Endothelial cell of umbilical vein (primary cell): Measurements from ENCODE around the gene OSBPL5. TPM values are rescaled to one million over a fixed set of nuclear protein-coding genes. Genes with fewer than 3 reads are reported as not detected.

Experiments used
- BruUV-seq: library from RNA; stranded (reverse); fragments of 400-500 nt; replicated peaks from 2 replicates; lab custom pipeline; 2021; lab: Mats Ljungman, UMichigan
- CTCF ChIA-PET: fragments of 300-600, 350-600 bp; sonication (Branson Sonifier 250); formaldehyde crosslinking; loops from one replicate; lab custom pipeline; 2021; ENCODE audit warnings: antibody characterized with exemption, inconsistent platforms; lab: Charles Lee
- POLR2A ChIA-PET: fragments of 300-600, 350-600 bp; sonication (Branson Sonifier 250); formaldehyde crosslinking; loops from one replicate; lab custom pipeline; 2021; ENCODE audit warnings: antibody characterized with exemption, inconsistent platforms; lab: Charles Lee
- DNase-seq: peaks from one replicate; pipeline ENCODE4 v3.0.0-alpha.2; 2011; ENCODE audit warnings: low read depth, low spot score
- FAIRE-seq: peaks from 2 replicates; lab custom pipeline; 2011; peaks lifted over from hg19 to GRCh38; lab: Jason Lieb, UNC
- H2AFZ ChIP-seq: 2 replicates; pipeline ENCODE4 v1.6.0; 2012; ENCODE audit warnings: low read depth, low read length, control low read depth, inconsistent platforms
- H3K27ac ChIP-seq: 2 replicates; pipeline ENCODE4 v1.5.1; 2011; ENCODE audit warnings: low read depth, mild to moderate bottlenecking, control low read depth, low read length, moderate library complexity; ENCODE audit not compliant: insufficient read depth
- H3K27me3 ChIP-seq, 2 experiments: 2 replicates each; pipeline versions ENCODE4 v1.6.0 to v1.6.1; 2011; ENCODE audit warnings: low read length in 2 of 2, mixed read lengths in 1 of 2; ENCODE audit not compliant: control insufficient read depth in 2 of 2, insufficient read depth in 2 of 2
- H3K36me3 ChIP-seq, 2 experiments: 2 replicates in 1 of 2; 3 replicates in 1 of 2; pipeline ENCODE4 v1.5.1; 2011; ENCODE audit warnings: low read length in 2 of 2, mild to moderate bottlenecking in 1 of 2, moderate library complexity in 1 of 2; ENCODE audit not compliant: control insufficient read depth in 2 of 2, insufficient read depth in 2 of 2; ENCODE audit errors: extremely low read depth in 1 of 2
- H3K4me1 ChIP-seq: 3 replicates; pipeline ENCODE4 v1.5.1; 2011; ENCODE audit warnings: mild to moderate bottlenecking, low read length; ENCODE audit not compliant: control insufficient read depth, insufficient read depth; ENCODE audit errors: extremely low read depth
- H3K4me2 ChIP-seq: 2 replicates; pipeline ENCODE4 v1.6.1; 2011; ENCODE audit warnings: low read length, control low read depth, mixed read lengths; ENCODE audit not compliant: insufficient read depth
- H3K4me3 ChIP-seq, 3 experiments: fragments of 200-600 bp in 1 of 3; sonication (generic), shearing (Covaris generic) in 1 of 3; replicated peaks in 1 of 3; 2 replicates each; pipeline ENCODE4 v1.5.1; 2011 to 2016; ENCODE audit warnings: control low read depth in 3 of 3, low read length in 3 of 3, mild to moderate bottlenecking in 2 of 3, inconsistent platforms in 1 of 3, low read depth in 1 of 3, moderate library complexity in 1 of 3; ENCODE audit not compliant: insufficient read depth in 1 of 3
- H3K79me2 ChIP-seq: 2 replicates; pipeline ENCODE4 v1.6.0; 2012; ENCODE audit warnings: low read length, inconsistent platforms; ENCODE audit not compliant: control insufficient read depth, insufficient read depth
- H3K9ac ChIP-seq: replicated peaks from 2 replicates; pipeline ENCODE3; 2011; ENCODE audit warnings: low read length, control low read depth; ENCODE audit not compliant: insufficient read depth; ENCODE audit errors: extremely low read depth
- H3K9me1 ChIP-seq: replicated peaks from 3 replicates; pipeline ENCODE4 v1.6.0; 2011; ENCODE audit warnings: mild to moderate bottlenecking, low read length; ENCODE audit not compliant: control insufficient read depth, insufficient read depth; ENCODE audit errors: extremely low read depth
- H3K9me3 ChIP-seq: replicated peaks from 2 replicates; pipeline ENCODE4 v1.5.1; 2012; ENCODE audit warnings: low read length, inconsistent platforms; ENCODE audit not compliant: control insufficient read depth, insufficient read depth
- H4K20me1 ChIP-seq: replicated peaks from 2 replicates; pipeline ENCODE3; 2011; ENCODE audit warnings: mild to moderate bottlenecking, low read length; ENCODE audit not compliant: control insufficient read depth, insufficient read depth; ENCODE audit errors: extremely low read depth
- GATA2 ChIP-seq: IDR thresholded peaks from 2 replicates; pipeline ENCODE4 v1.7.0; 2011; ENCODE audit warnings: low read depth, mild to moderate bottlenecking, moderate library complexity, mixed read lengths, low read length; ENCODE audit not compliant: insufficient read length, insufficient read depth
- JUN ChIP-seq: IDR thresholded peaks from 2 replicates; pipeline ENCODE4 v1.6.1; 2011; ENCODE audit warnings: borderline replicate concordance, low read depth; ENCODE audit not compliant: insufficient read length, insufficient read depth
- MYC ChIP-seq: IDR thresholded peaks from one replicate; pipeline ENCODE4 v1.6.1; 2011; ENCODE audit warnings: mild to moderate bottlenecking, low read depth, low read length
- POLR2A ChIP-seq: IDR thresholded peaks from 2 replicates; pipeline ENCODE4 v1.6.1; 2012; ENCODE audit warnings: low read depth, mild to moderate bottlenecking, control low read depth, low read length
- POLR2AphosphoS5 ChIP-seq: IDR thresholded peaks from 2 replicates; pipeline ENCODE4 v1.6.1; 2012; ENCODE audit warnings: low read depth, mild to moderate bottlenecking, control low read depth, low read length, moderate library complexity; ENCODE audit not compliant: insufficient read depth
- dilution Hi-C: fragments of 300-500 bp; cut with MboI; formaldehyde crosslinking; loops from one replicate; pipeline ENCODE4 v1.15.0; 2019; ENCODE audit warnings: low sequenced_read_pairs; ENCODE audit not compliant: extremely low pct_ligation_motif_present
- intact Hi-C: fragments of 100-400 bp; cut with micrococcal nuclease; formaldehyde crosslinking; loops from one replicate; pipeline ENCODE4 v1.10.0; 2022
- polyA plus RNA-seq, 4 experiments: library from polyadenylated mRNA; depleted of rRNA in 3 of 4; stranded (reverse) in 3 of 4; unstranded in 1 of 4; fragments of >200 nt; gene quantifications; 2 replicates each; pipeline versions ENCODE4 v1.2.1 to v1.2.3, GENCODE V29; 2011 to 2012; ENCODE audit warnings: missing spikeins in 1 of 4
- total RNA-seq: library from RNA; stranded (reverse); gene quantifications from 2 replicates; pipeline ENCODE4 v1.2.3, GENCODE V29; 2021
- TF ChIP-seq, protein P1 (sequence below), 2 donors: IDR thresholded peaks; 1 replicate in 1 of 2; 2 replicates in 1 of 2; pipeline ENCODE4 v1.5.1; 2011; ENCODE audit warnings: low read length in 2 of 2, mild to moderate bottlenecking in 2 of 2, moderate library complexity in 2 of 2, control low read depth in 1 of 2, inconsistent platforms in 1 of 2, low read depth in 1 of 2; ENCODE audit not compliant: insufficient read depth in 1 of 2; ENCODE audit errors: extremely low read depth in 1 of 2

OSBPL5 gene
- total and polyA plus RNA-seq, 2 donors (not counting 3 experiments of a cell fraction or from before 2014, with no cell fraction given) = 8.7 to 37.7 TPM

DNA sequence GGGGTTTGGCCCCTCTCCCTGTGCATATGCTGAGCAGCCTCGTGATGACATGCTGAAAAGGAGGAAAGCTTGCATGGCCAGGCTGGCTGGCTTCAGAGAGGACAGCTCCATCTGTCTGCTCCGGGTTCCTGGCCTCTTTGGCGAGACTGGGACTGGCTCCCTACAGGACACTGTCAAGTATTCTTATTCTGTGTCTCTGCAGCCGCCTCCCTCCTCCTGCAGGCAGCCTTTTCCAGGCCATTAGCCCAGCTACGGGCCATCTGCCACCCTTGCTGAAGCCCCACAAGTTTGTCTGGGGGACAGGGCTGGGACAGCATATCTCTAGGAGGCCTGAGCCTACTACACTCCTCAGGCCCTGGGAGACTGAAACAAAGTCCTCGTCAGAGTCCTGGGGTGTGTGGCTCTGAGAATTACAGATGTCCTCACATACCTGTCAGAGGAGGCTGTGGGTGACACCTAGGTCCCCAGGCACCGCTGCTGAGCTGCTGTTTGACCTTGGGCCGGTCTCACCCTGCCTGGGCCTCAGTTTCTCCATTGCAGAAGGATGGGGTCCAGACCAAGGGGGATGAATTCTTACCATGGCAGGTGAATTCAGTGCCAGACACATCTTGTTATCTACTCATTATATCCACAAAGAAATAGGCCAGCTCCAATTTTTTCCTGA, 42.5 kb upstream of the OSBPL5 start:
- ChIA-PET CTCF (interaction anchor here (0.9 to 1.7 kb wide), 3 partner anchors 10 to 17 kb away, joined by 3 read pairs; no protein-coding TSS in a partner anchor), POLR2A (no interaction called here)
- FAIRE-seq = no peak
- DNase-seq = no peak
- no peaks in the 10 kb centered on the region for H3K9me3 ChIP-seq
- no peaks in the 10 kb centered on the region for H3K9me1 ChIP-seq
- H3K4me2 ChIP-seq = no peak overlapping the region
- BruUV-seq = no TSS peak
- H3K9ac ChIP-seq = no peak overlapping the region
- H3K36me3 ChIP-seq = no peaks in the 10 kb centered on the region
- no peaks in the 10 kb centered on the region for H4K20me1 ChIP-seq
- no peak overlapping the region for H3K27ac ChIP-seq
- no peaks in the 10 kb centered on the region for H3K79me2 ChIP-seq
- H3K4me1 ChIP-seq = no peaks in the 10 kb centered on the region
- TF ChIP-seq, protein P1, sequence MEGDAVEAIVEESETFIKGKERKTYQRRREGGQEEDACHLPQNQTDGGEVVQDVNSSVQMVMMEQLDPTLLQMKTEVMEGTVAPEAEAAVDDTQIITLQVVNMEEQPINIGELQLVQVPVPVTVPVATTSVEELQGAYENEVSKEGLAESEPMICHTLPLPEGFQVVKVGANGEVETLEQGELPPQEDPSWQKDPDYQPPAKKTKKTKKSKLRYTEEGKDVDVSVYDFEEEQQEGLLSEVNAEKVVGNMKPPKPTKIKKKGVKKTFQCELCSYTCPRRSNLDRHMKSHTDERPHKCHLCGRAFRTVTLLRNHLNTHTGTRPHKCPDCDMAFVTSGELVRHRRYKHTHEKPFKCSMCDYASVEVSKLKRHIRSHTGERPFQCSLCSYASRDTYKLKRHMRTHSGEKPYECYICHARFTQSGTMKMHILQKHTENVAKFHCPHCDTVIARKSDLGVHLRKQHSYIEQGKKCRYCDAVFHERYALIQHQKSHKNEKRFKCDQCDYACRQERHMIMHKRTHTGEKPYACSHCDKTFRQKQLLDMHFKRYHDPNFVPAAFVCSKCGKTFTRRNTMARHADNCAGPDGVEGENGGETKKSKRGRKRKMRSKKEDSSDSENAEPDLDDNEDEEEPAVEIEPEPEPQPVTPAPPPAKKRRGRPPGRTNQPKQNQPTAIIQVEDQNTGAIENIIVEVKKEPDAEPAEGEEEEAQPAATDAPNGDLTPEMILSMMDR (IDR thresholded peaks at IDR 0.05; ENCODE audit: extremely low read depth in 1 of 2, insufficient read depth in 1 of 2, low read depth in 1 of 2, low read length in 2 of 2) = no peak
- no peak for TF ChIP-seq JUN
- peaks cover 15 to 23% of the 10 kb centered on the region in 2 experiments for H3K27me3 ChIP-seq
- no peak overlapping the region for H3K4me3 ChIP-seq
- H2AFZ ChIP-seq = no peak overlapping the region
- intact Hi-C loops = no loop called here
- dilution Hi-C loops = no loop called here

DNA sequence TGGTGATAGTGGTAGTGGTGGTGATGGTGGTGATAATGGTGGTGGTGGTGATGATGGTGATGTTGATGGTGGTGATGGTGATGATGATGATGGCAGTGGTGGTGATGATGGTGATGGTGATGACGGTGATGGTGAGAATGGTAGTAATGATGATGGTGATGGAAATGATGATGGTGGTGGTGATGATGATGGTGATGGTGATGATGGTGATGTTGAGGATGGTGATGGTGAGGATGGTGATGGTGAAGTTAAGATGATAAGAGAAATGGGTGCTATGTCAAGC, 41.8 kb upstream of the OSBPL5 start:
- Histone ChIP-seq H3K27ac (no peak overlapping the region), H3K27me3 (peaks cover 20 to 21% of the 10 kb centered on the region in 2 experiments), H3K4me1 (no peaks in the 10 kb centered on the region), H3K4me2 (no peak overlapping the region), H3K9ac (no peak overlapping the region), H3K9me3 (no peaks in the 10 kb centered on the region), H3K4me3 (no peak overlapping the region), H4K20me1 (no peaks in the 10 kb centered on the region), H2AFZ (no peak overlapping the region), H3K36me3 (no peaks in the 10 kb centered on the region), H3K9me1 (no peaks in the 10 kb centered on the region), H3K79me2 (no peaks in the 10 kb centered on the region)
- dilution Hi-C loops (no loop called here), intact Hi-C loops (no loop called here)
- ChIA-PET POLR2A (no interaction called here), CTCF (interaction anchor here (1.7 kb wide), 1 partner anchor 16 kb away, joined by 3 read pairs; no protein-coding TSS in a partner anchor)
- FAIRE-seq (no peak), DNase-seq (no peak)
- BruUV-seq = no TSS peak
- TF ChIP-seq MYC (no peak), POLR2AphosphoS5 (no peak), GATA2 (no peak), POLR2A (no peak)
